Body of pancreas (tissue), 4 donors: ENCODE results near the gene IDH3G. TPM values are rescaled to one million over a fixed set of nuclear protein-coding genes. Genes with fewer than 3 reads are reported as not detected.
A peak's percentile ranks its signal among the peaks of the same experiment; 100 is the strongest.

Source experiments
- ATAC-seq: fragments of 150-250 bp; one replicate; pipeline ENCODE4 v1.9.1; 2016
- DNase-seq, 4 donors: peaks; one replicate each; pipeline ENCODE4 v3.0.0-alpha.2; 2019
- H3K27ac ChIP-seq, 4 donors: fragments of 200-600 bp; sonication (generic); 1 replicate in 3 of 4; 2 replicates in 1 of 4; pipeline versions ENCODE4 v1.5.1 to v1.6.1; 2016 to 2019; ENCODE audit warnings: mild to moderate bottlenecking in 1 of 4, mixed read lengths in 1 of 4, moderate library complexity in 1 of 4
- H3K27me3 ChIP-seq, 2 donors: fragments of 200-600 bp; sonication (generic); one replicate each; pipeline ENCODE4 v1.6.0; 2016; ENCODE audit warnings: mild to moderate bottlenecking in 1 of 2
- H3K36me3 ChIP-seq, 2 donors: fragments of 200-600 bp; sonication (generic); replicated peaks in 1 of 2; 2 replicates each; pipeline ENCODE4 v1.5.1; 2016; ENCODE audit warnings: low read depth in 2 of 2; ENCODE audit not compliant: insufficient read depth in 1 of 2
- H3K4me1 ChIP-seq: fragments of 200-600 bp; sonication (generic); one replicate; pipeline ENCODE4 v1.6.0; 2016
- H3K4me3 ChIP-seq, 2 donors: fragments of 200-600 bp; sonication (generic); 1 replicate in 1 of 2; 2 replicates in 1 of 2; pipeline ENCODE4 v1.5.1; 2016 to 2019
- H3K9me3 ChIP-seq, 3 donors: fragments of 200-600 bp; sonication (generic); 1 replicate in 2 of 3; 2 replicates in 1 of 3; pipeline ENCODE4 v1.5.1; 2016
- CTCF ChIP-seq, 7 experiments: fragments of 450-650 bp in 4 of 7; fragments of 200-600 bp in 3 of 7; sonication (generic) in 3 of 7; IDR thresholded peaks; one replicate each; pipeline ENCODE4 v1.5.1; 2016 to 2019; ENCODE audit warnings: antibody characterized with exemption in 7 of 7
- POLR2A ChIP-seq, 3 donors: fragments of 450-650 bp; IDR thresholded peaks; one replicate each; pipeline ENCODE4 v1.6.1; 2016; ENCODE audit warnings: antibody characterized with exemption in 3 of 3, mild to moderate bottlenecking in 2 of 3
- WGBS, 2 donors: methylation state at CpG; one replicate each; pipeline ENCODE4 v1.1.5; 2017; 5-methylcytosine and 5-hydroxymethylcytosine counted together
- intact Hi-C: fragments of 100-400 bp; cut with DNase I; formaldehyde crosslinking; loops from one replicate; pipeline ENCODE4 v1.15.1; 2023
- total RNA-seq, 2 donors: library from RNA; depleted of rRNA; stranded (reverse); fragments of >200 nt; gene quantifications; one replicate each; pipeline ENCODE4 v1.1.0, GENCODE V29; 2016

The IDH3G gene
- total RNA-seq, 2 donors from 2014 or later: 25.2 to 27.7 TPM

DNA sequence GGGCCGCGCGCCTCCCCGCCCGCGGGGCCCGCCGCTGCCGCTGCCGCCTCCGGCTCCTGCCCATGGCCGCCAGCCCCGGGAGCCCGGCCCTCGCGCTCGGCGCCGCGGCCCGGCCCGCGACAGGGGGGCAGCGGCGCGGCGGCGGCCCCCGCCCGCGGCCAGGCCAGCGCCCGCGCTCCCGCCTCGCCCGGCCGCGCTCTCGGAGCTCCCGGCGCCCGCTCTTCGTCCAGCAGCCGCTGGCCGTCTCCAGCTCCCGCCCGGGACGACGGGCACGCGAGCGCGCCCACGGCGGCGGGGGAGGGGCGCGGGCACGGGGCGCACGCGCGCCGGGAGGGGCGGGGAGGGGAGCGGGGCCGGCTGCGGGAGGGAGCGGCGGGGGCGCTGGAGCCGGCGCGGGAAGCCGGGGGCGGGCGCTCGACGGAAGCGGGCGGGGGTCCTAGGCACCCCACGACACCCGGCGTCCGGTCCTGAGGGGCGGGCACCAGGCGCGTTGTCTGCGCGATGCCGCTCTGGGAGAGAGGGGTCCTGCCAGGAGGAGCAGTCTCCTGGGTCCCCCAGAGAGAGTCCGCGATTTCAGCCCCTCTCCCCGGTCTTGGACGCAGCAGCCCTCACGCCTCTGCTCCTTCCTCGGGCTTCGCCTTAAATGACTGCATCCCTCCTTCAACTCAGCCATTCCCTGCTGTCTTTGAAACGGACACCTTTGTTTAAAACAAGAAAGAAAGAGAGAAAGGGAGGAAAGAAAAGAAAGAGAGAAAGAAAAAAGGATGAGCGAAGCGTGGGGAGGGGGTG is 36.7 kb upstream of the IDH3G start:
- Histone ChIP-seq H3K9me3 (no peaks in the 10 kb centered on the region), H3K4me3 (no peak overlapping the region), H3K36me3 (no peaks in the 10 kb centered on the region), H3K27me3 (no peaks in the 10 kb centered on the region), H3K4me1 (peaks cover 12% of the 10 kb centered on the region), H3K27ac (no peak overlapping the region)
- ATAC-seq: no peak
- no peak for DNase-seq
- WGBS, 2 donors: 5 to 48% methylated on average over 10 to 18 of the region's 102 CpGs
- TF ChIP-seq CTCF (IDR thresholded peaks at IDR 0.05) (no peak), POLR2A (IDR thresholded peaks at IDR 0.05) (no peak)
- intact Hi-C loops: no loop called here

- WGBS, 2 donors: 0% methylated on average over 4 to 8 of the region's 97 CpGs
- no peak for DNase-seq
- intact Hi-C loops: no loop called here
- TF ChIP-seq POLR2A (IDR thresholded peaks at IDR 0.05): no peak
- no peak for TF ChIP-seq CTCF (IDR thresholded peaks at IDR 0.05)
- H3K4me3 ChIP-seq: no peak within 1 kb of the TSS
- no peak for ATAC-seq
- no peaks in the 10 kb centered on the region for H3K9me3 ChIP-seq
- H3K27me3 ChIP-seq: no peaks in the 10 kb centered on the region
- no peaks in the 10 kb centered on the region for H3K36me3 ChIP-seq
- H3K27ac ChIP-seq: no peak within 1 kb of the TSS
- H3K4me1 ChIP-seq: peaks cover 12% of the 10 kb centered on the region
Observed at GRCh38 chrX:153829799-153830639, 35.8 kb upstream of the IDH3G start, which contains the start of gene PDZD4. Gene PDZD4, minus strand, starts transcription at chrX:153830544. Its CDS starts 246 bp downstream, at chrX:153830298.

- Histone ChIP-seq H3K4me1 (peaks cover 12% of the 10 kb centered on the region), H3K27me3 (no peaks in the 10 kb centered on the region), H3K4me3 (no peak overlapping the region), H3K27ac (no peak overlapping the region), H3K36me3 (no peaks in the 10 kb centered on the region), H3K9me3 (no peaks in the 10 kb centered on the region)
- no peak for ATAC-seq
- intact Hi-C loops: no loop called here
- WGBS, 2 donors: 0% methylated on average over 17 of the region's 27 CpGs; no CpG with 5 or more reads in 1 of the 2 donors
- DNase-seq: no peak
- TF ChIP-seq POLR2A (IDR thresholded peaks at IDR 0.05) (no peak), CTCF (IDR thresholded peaks at IDR 0.05) (no peak)
Observed at GRCh38 chrX:153829549-153829798, 35.3 kb upstream of the IDH3G start.

DNA sequence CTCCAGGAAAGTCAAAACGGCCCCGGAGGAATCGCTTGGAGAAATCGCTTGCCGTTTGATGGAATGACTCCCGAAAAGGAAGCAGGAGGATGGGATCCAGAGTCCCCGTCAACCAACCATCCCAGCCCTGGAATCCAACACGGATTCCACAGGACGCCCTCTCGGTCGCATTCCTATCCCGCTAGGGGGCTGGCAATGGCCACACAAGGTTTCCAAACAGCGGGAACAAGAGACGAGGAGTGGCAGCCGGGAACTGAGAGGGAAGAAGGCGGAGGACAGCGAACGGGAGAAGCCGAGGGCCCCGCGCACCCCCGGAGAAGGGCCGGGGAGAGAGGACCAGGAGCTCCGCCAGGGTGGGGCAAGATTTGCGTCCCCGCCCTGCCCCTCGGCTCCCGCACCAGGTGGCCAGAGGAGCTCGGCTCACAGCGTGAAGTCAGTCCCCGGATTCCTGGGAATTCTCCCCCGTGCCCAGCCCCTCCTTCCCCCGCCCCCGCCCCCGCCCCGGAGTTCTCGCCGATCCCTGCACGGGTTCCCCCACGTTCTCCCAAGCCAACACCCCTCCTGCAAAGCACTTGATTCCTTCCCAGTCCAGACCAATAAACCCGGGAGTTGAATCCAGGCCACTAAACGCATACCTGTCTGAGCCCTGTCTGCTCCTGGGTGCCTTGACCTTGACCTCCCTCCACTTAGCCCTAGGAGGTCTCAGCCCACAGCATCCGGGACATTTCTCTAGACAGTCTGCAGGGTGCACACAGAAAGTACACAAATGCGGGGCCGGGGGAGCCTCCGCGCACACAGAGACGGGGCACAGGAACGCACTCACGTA is 34.8 kb upstream of the IDH3G start:
- no peak for DNase-seq

More for the DNA sequence above, 34.8 kb upstream of the IDH3G start:
- ATAC-seq: peak; percentile 40
- WGBS, 2 donors: 9 to 60% methylated on average over 1 to 46 of the region's 50 CpGs
- no peak overlapping the region for H3K4me3 ChIP-seq
- H3K27me3 ChIP-seq: no peaks in the 10 kb centered on the region
- intact Hi-C loops: no loop called here
- no peak overlapping the region for H3K27ac ChIP-seq
- TF ChIP-seq POLR2A (IDR thresholded peaks at IDR 0.05) (no peak), CTCF (IDR thresholded peaks at IDR 0.05) (no peak)
- H3K4me1 ChIP-seq: peaks cover 12% of the 10 kb centered on the region
- no peaks in the 10 kb centered on the region for H3K36me3 ChIP-seq
- H3K9me3 ChIP-seq: no peaks in the 10 kb centered on the region
